Measurements from ENCODE around the gene NPHP3.
"Not testable (repeated sequence)": the region's sequence is repeated elsewhere in the genome, so short reads cannot be mapped to it uniquely, and the experiment has no call there.

NPHP3 gene

DNA sequence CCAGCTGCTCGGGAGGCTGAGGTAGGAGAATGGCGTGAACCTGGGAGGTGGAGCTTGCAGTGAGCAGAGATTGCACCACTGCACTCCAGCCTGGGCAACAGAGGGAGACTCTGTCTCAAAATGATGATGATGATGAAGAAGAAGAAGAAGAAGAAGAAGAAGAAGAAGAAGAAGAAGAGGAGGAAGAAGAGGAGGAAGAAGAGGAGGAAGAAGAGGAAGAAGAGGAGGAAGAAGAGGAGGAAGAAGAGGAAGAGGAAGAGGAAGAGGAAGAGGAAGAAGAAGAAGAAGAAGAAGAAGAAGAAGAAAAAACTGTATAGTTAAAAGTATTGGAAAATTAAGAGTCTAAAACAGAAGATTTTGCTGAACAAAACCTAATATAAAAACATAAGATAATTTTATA lies 80.8 kb downstream of the NPHP3 start:
- not testable (repeated sequence) for DNase-seq

DNA sequence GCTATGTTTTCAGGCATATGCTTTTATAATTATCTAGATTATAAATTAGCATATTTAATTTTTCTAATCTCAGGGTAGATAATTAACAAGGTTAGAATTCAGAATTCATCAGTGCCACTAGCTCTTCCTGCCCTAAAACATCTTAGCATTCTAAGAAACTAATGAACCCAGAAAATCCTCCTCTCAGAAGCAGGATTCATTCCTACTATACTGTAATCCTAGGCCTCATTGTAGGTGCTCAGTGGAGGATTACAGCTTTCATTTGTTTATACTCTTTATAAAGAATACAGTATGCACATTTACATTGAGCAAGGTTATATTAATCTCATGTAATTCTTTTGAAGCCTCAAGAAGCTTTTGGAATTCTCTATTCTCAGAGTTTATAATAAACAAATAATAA lies 83.5 kb downstream of the NPHP3 start:
- no peak for DNase-seq

DNA sequence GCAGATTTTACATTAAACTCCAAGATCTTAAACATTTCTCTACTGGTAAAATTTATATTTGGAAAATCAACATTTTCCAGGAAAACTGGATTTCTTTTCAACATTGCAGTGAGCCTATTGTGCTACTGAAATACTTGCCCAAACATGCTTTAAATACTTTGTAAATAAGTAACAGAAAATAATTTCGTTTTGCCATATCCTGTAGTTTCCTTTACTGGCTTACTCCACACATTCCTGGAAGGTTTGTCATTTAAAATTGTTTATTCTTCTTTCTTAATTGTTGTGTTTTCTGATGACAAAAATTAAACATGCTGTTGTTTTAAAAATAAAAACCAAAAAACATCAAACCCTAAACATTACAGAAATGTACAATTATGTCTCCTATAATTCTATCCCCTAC lies 84.6 kb downstream of the NPHP3 start:
- no peak for DNase-seq

DNA sequence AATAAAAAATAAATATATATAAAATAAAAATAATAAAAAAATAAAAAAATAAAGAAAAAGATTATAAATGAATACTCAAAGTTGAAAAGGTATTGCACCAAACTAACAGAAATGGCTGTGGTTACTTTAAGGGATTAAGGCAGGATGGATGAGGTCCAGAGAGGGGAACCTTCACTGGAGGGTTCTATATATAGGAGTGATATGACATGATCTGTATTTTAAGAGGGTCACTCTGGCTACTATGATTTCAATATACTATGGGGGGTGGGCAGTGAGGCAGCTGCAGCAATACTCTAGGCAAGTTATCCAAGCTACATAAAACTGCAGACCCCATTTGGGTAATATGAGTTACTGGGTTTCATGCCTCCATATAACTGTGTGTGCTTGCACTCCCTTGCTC lies 87.2 kb downstream of the NPHP3 start:
- no peak for DNase-seq

All from cortex of kidney (tissue), 1 donor.